HepG2 (cell line): Measurements from ENCODE around the gene SLC35F6. TPM values are rescaled to one million over a fixed set of nuclear protein-coding genes. Genes with fewer than 3 reads are reported as not detected.

ENCODE experiments used
- ADNP ChIP-seq: sonication (generic); formaldehyde crosslinking; IDR thresholded peaks from 2 replicates; pipeline ENCODE4 v1.4.0; 2020; ENCODE audit warnings: missing genetic modification reagents
- AKNA ChIP-seq: sonication (generic); formaldehyde crosslinking; IDR thresholded peaks from 2 replicates; pipeline ENCODE4 v1.4.0; 2020; ENCODE audit warnings: missing genetic modification reagents, borderline replicate concordance
- BATF2 ChIP-seq: sonication (generic); formaldehyde crosslinking; IDR thresholded peaks from 2 replicates; pipeline ENCODE4 v1.8.0; 2022; ENCODE audit warnings: mild to moderate bottlenecking, missing genetic modification reagents, moderate library complexity
- FOXK2 ChIP-seq: fragments of 450-650 bp; IDR thresholded peaks from 2 replicates; pipeline ENCODE4 v1.6.1; 2016
- SIX4 ChIP-seq: sonication (generic); formaldehyde crosslinking; IDR thresholded peaks from 2 replicates; pipeline ENCODE4 v1.4.0; 2020; ENCODE audit warnings: missing genetic modification reagents
- TIGD3 ChIP-seq: sonication (generic); formaldehyde crosslinking; IDR thresholded peaks from 2 replicates; pipeline ENCODE4 v1.5.1; 2020; ENCODE audit warnings: mild to moderate bottlenecking, missing genetic modification reagents, borderline replicate concordance
- TRAFD1 ChIP-seq: sonication (generic); formaldehyde crosslinking; IDR thresholded peaks from 2 replicates; pipeline ENCODE4 v1.5.1; 2020; ENCODE audit warnings: missing genetic modification reagents, mild to moderate bottlenecking, borderline replicate concordance
- U2AF2 ChIP-seq: fragments of 200-400 bp; formaldehyde crosslinking; IDR thresholded peaks from 2 replicates; pipeline ENCODE4 v1.6.1; 2017; ENCODE audit warnings: low read depth, mild to moderate bottlenecking, low read length
- ZNF124 ChIP-seq: sonication (generic); formaldehyde crosslinking; IDR thresholded peaks from 2 replicates; pipeline ENCODE4 v1.4.0; 2020; ENCODE audit warnings: missing genetic modification reagents
- ZNF367 ChIP-seq: sonication (generic); formaldehyde crosslinking; IDR thresholded peaks from 2 replicates; pipeline ENCODE4 v1.4.0; 2020; ENCODE audit warnings: missing genetic modification reagents, borderline replicate concordance
- ZNF550 ChIP-seq: sonication (generic); formaldehyde crosslinking; IDR thresholded peaks from 2 replicates; pipeline ENCODE4 v1.4.0; 2020; ENCODE audit warnings: mild to moderate bottlenecking, missing genetic modification reagents, borderline replicate concordance
- ZNF777 ChIP-seq: sonication (generic); formaldehyde crosslinking; IDR thresholded peaks from 2 replicates; pipeline ENCODE4 v1.4.0; 2020; ENCODE audit warnings: missing genetic modification reagents
- ZNF784 ChIP-seq: sonication (generic); formaldehyde crosslinking; IDR thresholded peaks from 2 replicates; pipeline ENCODE4 v1.5.1; 2020; ENCODE audit warnings: missing genetic modification reagents, mild to moderate bottlenecking, borderline replicate concordance
- polyA plus RNA-seq, 8 experiments: library from polyadenylated mRNA; depleted of rRNA in 3 of 8; stranded (reverse) in 7 of 8; unstranded in 1 of 8; fragments of >200 nt; fragmentation: Illumina TruSeq in 4 of 8; extraction: Trizol in 4 of 8; gene quantifications; 2 replicates each; pipeline versions ENCODE4 v1.2.1 to v1.2.3, GENCODE V29; 2011 to 2016; ENCODE audit warnings: low read depth in 4 of 8, missing spikeins in 1 of 8, mixed read lengths in 1 of 8; ENCODE audit not compliant: insufficient read depth in 1 of 8
- total RNA-seq, 5 experiments: library from RNA; depleted of rRNA; stranded (reverse); fragments of >200 nt; fragmentation: Illumina TruSeq; extraction: Trizol; gene quantifications; 2 replicates each; pipeline ENCODE4 v1.2.3, GENCODE V29; 2016; ENCODE audit warnings: low read depth in 1 of 5
- TF ChIP-seq, protein P1 (sequence below): sonication (generic); formaldehyde crosslinking; conservative IDR thresholded peaks from 2 replicates; pipeline ENCODE4 v1.4.0; 2020; ENCODE audit warnings: mild to moderate bottlenecking, missing genetic modification reagents, moderate library complexity

Gene SLC35F6
- total and polyA plus RNA-seq, 2 of the 13 experiments (the other 11 are each of a cell fraction or from before 2014, with no cell fraction given) = 15.2 to 21.2 TPM

GRCh38 chr2:26721115-26722032 is 42.7 kb upstream of the SLC35F6 start (continued):
- TF ChIP-seq U2AF2 = no peak
- no peak for TF ChIP-seq FOXK2
- TF ChIP-seq SIX4 (CRISPR knock-in tag) = peak; percentile 53
- no peak for TF ChIP-seq ZNF784 (CRISPR knock-in tag)
- no peak for TF ChIP-seq BATF2
- TF ChIP-seq ZNF124 = no peak
- TF ChIP-seq TIGD3 (CRISPR knock-in tag) = no peak
- TF ChIP-seq, protein P1, sequence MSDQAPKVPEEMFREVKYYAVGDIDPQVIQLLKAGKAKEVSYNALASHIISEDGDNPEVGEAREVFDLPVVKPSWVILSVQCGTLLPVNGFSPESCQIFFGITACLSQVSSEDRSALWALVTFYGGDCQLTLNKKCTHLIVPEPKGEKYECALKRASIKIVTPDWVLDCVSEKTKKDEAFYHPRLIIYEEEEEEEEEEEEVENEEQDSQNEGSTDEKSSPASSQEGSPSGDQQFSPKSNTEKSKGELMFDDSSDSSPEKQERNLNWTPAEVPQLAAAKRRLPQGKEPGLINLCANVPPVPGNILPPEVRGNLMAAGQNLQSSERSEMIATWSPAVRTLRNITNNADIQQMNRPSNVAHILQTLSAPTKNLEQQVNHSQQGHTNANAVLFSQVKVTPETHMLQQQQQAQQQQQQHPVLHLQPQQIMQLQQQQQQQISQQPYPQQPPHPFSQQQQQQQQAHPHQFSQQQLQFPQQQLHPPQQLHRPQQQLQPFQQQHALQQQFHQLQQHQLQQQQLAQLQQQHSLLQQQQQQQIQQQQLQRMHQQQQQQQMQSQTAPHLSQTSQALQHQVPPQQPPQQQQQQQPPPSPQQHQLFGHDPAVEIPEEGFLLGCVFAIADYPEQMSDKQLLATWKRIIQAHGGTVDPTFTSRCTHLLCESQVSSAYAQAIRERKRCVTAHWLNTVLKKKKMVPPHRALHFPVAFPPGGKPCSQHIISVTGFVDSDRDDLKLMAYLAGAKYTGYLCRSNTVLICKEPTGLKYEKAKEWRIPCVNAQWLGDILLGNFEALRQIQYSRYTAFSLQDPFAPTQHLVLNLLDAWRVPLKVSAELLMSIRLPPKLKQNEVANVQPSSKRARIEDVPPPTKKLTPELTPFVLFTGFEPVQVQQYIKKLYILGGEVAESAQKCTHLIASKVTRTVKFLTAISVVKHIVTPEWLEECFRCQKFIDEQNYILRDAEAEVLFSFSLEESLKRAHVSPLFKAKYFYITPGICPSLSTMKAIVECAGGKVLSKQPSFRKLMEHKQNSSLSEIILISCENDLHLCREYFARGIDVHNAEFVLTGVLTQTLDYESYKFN (CRISPR knock-in tag) = peak; percentile 58
- TF ChIP-seq ZNF550 = 0 out of 2 replicates have a peak, but pooled peaks have one; percentile 61
- no peak for TF ChIP-seq ZNF367 (CRISPR knock-in tag)
- TF ChIP-seq ZNF777 (CRISPR knock-in tag) = no peak
- no peak for TF ChIP-seq ADNP (CRISPR knock-in tag)
- no peak for TF ChIP-seq AKNA (CRISPR knock-in tag)
- TF ChIP-seq TRAFD1 = no peak
